HG02759 (cell line): Measurements from ENCODE around the gene ELOVL7.
"Not testable (repeated sequence)": the region's sequence is repeated elsewhere in the genome, so short reads cannot be mapped to it uniquely, and the experiment has no call there.

Experiments used
- ATAC-seq: cut with Tn5 transposase; IDR thresholded peaks from one replicate; pipeline ENCODE4 v1.9.1; 2021; ENCODE audit warnings: mild to moderate bottlenecking, moderate library complexity; ENCODE audit not compliant: unreplicated experiment

The ELOVL7 gene

GRCh38 chr5:60795424-60795950 lies 48.6 kb downstream of the ELOVL7 start:
- ATAC-seq, result not testable (repeated sequence)

DNA sequence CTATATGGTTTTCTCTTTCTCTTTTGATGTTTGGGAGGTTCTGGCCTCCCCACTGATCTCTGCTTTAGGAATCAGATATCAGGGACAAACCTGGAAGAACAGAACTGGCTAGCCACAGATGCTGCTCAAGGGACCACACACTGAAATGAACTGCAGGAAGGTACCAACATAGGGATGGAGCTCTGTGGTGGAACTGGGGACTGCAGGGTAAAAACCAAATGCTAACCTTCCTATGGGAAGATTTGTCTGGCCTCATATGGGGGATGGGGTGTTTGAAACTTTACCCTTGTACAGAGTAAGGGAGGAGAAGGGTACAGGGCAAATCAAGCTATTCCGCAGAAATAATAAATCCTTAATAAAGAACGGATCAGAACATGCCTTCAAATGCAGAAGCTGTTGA lies 49.4 kb downstream of the ELOVL7 start:
- no peak for ATAC-seq

GRCh38 chr5:60792438-60792837 lies 51.6 kb downstream of the ELOVL7 start:
- ATAC-seq, result no peak

GRCh38 chr5:60789551-60789950 lies 54.5 kb downstream of the ELOVL7 start:
- ATAC-seq, result no peak

DNA sequence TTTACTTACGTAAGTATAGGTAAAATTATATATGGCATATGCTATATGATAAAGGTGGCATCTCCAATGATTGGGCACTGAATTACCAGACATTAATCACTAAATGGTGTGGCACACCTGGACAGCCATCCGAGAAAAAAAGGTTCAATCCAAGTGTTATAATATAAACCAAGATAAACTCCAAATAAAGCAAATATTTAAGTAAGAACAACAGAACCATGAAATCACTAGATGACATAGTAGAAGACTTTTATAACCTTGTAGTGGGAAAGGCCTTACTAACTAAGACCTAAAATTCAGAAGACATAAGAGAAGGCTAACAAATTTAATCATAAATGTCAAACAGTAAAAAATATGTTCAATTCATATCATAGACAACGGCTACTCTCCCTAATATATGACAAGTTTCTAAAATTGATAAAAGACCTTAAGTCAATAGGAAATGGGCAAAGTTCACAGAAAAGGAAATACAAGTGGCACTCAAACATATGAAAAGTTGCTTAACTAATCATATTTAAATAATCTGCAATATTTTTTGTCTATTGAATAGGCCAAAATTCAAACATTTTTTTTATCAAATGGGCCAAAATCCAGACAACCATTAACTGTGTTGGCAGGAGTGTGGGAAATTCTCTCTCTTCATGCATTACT lies 55.1 kb downstream of the ELOVL7 start:
- no peak for ATAC-seq

DNA sequence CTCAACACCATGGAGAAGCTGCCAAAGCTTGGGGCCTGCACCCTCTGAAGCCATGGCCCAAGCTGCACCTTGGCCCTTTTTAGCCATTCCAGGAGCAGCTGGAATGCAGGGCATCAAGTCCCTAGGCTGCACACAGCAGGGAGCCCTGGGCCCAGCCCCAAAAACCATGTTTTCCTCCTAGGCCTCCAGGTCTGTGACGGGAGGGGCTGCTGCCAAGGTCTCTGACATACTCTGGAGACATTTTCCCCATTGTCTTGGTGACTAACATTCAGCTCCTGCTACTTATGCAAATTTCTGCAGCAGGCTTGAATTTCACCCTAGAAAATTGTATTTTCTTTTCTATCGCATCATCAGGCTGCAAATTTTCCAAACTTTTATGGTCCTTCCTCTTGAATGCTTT lies 64.6 kb downstream of the ELOVL7 start:
- ATAC-seq, result no peak

GRCh38 chr5:60776343-60776742 lies 67.7 kb downstream of the ELOVL7 start:
- ATAC-seq, result no peak

DNA sequence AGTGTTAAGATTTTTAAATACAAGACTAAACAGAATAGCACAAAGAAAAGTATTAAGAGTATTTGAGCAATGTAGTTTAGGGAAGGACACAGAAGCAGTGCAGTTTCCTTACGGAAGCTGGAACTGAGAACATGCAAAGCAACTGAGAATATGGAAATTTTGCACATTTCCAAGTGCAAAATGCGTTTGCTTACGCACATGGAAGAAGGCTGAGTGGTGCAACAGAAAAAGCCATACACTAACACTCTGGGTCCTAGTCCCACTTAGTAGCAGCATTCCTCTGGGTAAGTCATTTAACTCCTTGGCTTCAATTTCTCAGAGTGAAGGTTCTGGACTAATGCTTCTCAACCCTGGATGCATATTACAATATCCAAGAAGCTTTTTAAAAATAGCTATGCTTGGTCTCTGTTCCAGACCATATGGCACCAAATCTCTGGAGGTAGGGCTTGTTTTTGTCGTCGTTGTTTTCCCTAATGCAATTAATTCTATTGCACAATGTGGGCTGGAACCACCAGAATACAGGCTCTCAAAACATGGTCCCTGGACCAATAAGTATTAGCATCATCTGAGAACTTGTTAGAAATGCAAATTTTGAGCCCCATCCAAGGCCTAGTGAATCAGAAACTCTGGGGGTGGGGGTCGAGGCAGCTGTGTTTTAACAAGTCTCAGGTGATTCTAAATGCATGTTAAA lies 78.9 kb downstream of the ELOVL7 start:
- no peak for ATAC-seq

DNA sequence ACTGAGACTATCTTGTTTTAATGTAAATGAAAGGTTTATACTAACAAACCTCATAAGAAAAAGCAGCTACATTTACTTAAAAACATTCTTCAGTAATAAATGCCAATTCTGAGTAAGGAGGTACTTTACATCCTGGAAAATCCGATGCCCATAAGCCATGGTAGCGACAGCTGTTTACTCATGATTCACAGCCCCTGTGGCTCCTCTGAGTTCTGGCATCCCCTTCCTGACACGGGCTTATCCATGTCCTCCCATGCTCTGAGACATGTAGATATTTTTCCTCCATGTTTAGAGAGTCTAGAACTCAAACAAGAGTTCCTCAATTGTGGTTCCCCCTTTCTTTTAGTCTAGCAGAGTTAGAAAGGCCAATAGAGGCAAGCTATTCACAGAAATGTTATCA lies 81.0 kb downstream of the ELOVL7 start:
- ATAC-seq, result no peak

DNA sequence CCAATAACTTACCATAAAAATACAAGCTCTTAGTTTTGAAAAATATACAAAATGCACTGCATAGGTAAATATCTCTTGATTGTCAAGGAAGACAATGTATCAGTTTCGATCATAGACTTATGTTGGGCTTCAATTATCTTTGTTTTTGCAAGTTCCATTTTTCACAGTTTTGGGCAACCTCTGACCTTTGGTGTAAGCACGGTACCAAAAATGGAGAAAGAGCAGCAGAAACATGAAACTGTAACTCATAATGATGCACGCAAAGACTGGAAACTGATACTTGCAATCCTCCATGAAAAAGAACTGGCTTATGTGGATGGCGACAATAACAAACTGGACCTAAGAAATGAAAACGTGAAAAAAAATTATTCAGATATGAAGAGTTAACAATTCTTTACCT lies 89.6 kb downstream of the ELOVL7 start:
- ATAC-seq, result no peak

- no peak for ATAC-seq
Observed at GRCh38 chr5:60744682-60745081, 99.4 kb downstream of the ELOVL7 start.

DNA sequence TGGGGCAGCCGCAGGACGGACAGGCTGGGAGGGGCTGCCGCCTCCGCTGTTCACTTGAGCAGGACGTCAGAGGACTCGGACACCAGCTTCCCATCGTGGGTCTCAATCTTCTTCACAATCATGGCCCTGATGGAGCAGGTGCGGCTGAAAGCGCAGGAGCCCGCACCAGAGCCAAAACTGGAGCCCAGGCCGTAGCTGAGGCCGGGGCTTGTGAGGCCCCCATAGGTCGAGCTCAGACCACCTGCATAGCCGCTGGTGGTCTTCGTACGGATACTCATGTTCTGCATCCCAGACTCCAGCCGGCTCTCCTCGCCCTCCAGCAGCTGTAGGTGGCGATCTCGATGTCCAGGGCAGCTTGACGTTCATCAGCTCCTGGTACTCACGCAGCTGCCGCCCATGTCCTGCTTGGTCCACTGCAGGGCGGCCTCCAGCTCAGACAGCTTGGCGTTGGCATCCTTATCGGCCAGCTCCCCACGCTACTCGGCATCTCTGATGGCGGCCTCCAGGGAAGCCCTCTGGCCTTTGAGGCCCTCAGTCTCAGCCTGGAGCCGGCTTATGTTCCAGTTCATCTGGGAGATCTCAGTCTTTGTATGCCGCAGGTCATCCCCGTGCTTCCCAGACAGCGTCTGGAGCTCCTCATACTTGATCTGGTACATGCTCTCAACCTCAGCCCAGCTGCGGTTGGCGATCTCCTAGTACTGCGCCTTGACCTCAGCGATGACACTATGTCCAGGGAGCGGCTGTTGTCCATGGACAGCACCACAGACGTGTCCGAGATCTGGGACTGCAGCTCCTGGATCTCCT lies 100.4 kb downstream of the ELOVL7 start:
- ATAC-seq, result no peak

DNA sequence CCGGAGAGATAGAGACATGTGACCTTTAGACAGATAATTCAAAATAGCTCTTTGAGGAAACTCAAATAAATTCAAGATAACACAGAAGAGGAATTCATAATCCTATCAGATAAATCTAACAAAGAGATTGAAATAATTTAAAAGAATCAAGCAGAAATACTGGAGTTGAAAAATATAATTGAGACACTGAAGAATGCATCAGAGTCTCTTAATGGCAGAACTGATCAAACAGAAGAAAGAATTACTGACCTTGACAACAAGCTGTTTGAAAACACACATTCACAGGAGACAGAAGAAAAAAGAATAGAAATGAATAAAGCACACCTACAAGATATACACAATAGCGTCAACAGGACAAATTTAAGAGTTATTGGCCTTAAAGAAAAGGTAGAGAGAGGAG lies 103.7 kb downstream of the ELOVL7 start:
- no peak for ATAC-seq

GRCh38 chr5:60738933-60739332 lies 105.1 kb downstream of the ELOVL7 start:
- ATAC-seq, result no peak

DNA sequence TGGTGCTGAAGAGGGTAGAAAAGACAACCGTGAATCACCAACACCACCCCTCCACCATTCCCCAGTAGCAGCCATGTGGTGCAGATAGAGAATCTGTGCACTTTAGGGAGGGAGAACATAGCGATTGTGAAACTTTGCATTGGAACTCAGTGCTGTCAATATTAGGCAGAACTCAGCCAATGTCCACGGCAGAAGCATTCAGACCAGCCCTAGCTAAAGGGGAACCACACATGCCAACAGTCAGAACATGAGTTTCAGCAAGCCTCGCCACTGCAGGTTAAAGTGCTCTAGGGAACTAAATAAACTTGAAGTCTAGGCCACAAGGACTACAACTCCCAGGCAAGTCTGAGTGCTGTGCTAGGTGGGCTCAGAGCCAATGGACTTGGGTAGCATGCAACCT lies 105.6 kb downstream of the ELOVL7 start:
- peak; percentile 75 for ATAC-seq

- ATAC-seq, result not testable (repeated sequence)
Observed at GRCh38 chr5:60730858-60731257, 113.2 kb downstream of the ELOVL7 start.

- ATAC-seq, result no peak
Observed at GRCh38 chr5:60727033-60727679, 116.9 kb downstream of the ELOVL7 start.

- ATAC-seq, result no peak
Observed at GRCh38 chr5:60724126-60724525, 119.9 kb downstream of the ELOVL7 start.

DNA sequence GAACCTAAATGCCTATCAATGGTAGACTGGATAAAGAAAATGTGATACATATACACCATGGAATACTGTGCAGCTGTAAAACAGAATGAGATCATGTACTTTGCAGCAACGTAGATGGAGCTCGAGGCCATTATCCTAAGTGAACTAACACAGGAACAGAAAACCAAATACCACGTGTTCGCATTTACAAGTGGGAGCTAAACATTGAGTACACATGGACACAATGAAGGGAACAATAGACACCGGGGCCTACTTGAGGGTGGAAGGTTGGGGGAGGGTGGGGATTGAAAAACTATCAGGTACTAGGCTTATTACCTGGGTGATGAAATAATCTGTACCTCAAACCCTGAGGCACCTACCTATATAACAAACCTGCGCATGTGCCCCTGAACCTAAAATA lies 121.7 kb downstream of the ELOVL7 start:
- ATAC-seq, result no peak

DNA sequence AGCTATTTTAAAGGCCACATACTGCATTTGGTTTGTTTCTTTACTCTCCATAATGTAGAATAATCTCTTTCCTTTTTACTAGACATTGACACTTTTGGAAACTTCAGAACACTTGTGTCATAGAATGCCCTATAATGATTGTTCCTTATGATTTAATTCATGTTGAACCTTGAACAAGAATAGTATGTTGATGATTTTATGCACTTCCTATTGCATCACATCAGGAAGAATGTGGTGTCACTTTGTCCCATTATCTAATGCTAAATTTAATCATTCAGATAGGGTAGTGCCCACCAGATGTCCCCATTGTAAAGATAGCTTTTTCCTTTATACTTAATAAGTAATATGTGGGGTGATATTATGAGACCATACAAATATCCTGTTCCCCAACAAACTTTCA lies 124.7 kb downstream of the ELOVL7 start:
- ATAC-seq, result no peak
